AG04449 (cell line): ENCODE measurements around the gene CDH8.

ENCODE experiments used
- CTCF ChIA-PET: fragments of 350-600 bp; formaldehyde crosslinking; extraction: SDS; loops from one replicate; lab custom pipeline; 2021; ENCODE audit warnings: antibody characterized with exemption; lab: Yijun Ruan, JAX
- POLR2A ChIA-PET: fragments of 400-600, 350-600 bp; formaldehyde crosslinking; extraction: SDS; loops from one replicate; lab custom pipeline; 2020; ENCODE audit warnings: antibody characterized with exemption, inconsistent platforms; lab: Yijun Ruan, JAX
- DNase-seq: peaks from one replicate; pipeline ENCODE4 v3.0.0-alpha.2; 2010; ENCODE audit warnings: low read depth, low spot score
- H3K4me3 ChIP-seq: 2 replicates; pipeline ENCODE4 v1.5.1; 2011; ENCODE audit warnings: low read depth, mild to moderate bottlenecking, control low read depth, low read length
- TF ChIP-seq, protein P1 (sequence below): IDR thresholded peaks from one replicate; pipeline ENCODE4 v1.5.1; 2011; ENCODE audit warnings: mild to moderate bottlenecking, moderate library complexity, low read length, control low read depth, inconsistent platforms; ENCODE audit not compliant: insufficient read depth; ENCODE audit errors: missing control alignments

CDH8 gene

DNA sequence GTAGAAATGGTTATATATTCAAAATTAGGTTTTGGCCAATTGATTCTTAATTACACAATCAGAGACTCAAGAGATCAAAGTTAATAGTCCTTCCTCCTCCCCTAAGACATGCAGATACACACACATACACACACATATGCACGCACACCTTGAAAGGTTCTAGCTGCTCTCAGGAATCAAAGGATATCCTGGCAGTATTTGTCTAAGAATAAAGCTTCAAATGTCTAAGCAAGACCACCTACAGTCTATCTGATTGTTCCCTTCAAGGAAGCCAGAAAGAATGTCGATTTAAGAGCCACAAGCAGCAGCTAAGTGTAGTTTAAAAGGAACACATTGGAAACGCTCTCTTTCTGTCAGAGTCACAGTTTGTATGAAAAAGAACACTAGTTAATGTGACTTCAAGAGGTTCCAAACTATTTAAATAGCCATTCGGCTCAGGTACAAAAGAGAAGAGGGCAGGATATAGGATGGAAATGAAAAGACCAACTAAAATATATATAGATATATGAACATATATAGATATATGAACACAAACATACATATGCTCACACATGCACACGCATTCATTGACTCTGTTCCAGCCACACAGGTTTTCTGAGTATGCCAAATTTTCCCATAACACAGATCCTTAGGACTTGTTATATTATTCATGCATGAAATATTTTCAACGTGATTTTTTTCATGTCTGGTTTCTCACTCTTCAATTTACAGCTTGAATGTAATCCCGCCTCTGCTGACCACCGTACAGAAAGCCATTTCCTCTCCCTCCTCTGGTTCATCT lies 79.0 kb downstream of the CDH8 start:
- CTCF ChIA-PET, result no interaction called here
- no peak overlapping the region for H3K4me3 ChIP-seq
- TF ChIP-seq, protein P1, sequence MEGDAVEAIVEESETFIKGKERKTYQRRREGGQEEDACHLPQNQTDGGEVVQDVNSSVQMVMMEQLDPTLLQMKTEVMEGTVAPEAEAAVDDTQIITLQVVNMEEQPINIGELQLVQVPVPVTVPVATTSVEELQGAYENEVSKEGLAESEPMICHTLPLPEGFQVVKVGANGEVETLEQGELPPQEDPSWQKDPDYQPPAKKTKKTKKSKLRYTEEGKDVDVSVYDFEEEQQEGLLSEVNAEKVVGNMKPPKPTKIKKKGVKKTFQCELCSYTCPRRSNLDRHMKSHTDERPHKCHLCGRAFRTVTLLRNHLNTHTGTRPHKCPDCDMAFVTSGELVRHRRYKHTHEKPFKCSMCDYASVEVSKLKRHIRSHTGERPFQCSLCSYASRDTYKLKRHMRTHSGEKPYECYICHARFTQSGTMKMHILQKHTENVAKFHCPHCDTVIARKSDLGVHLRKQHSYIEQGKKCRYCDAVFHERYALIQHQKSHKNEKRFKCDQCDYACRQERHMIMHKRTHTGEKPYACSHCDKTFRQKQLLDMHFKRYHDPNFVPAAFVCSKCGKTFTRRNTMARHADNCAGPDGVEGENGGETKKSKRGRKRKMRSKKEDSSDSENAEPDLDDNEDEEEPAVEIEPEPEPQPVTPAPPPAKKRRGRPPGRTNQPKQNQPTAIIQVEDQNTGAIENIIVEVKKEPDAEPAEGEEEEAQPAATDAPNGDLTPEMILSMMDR, result no peak
- DNase-seq, result no peak
- POLR2A ChIA-PET, result no interaction called here

DNA sequence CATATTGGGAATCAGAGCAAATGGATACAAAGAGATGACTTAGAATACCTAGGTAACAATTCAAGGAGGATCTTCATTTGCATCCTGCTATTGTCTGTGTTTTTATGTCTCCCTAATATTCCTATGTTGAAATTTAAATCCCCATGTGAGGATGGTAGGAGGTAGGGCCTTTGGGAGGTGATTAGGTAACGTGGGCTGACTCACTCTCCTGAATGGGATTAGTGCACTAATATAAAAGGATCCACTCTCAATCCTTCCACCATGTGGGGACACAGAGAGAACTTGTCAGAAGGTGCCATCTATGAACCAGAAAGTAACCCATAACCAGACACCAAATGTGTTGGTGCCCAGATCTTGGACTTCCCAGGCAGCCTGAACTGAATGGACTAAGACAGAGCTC lies 83.4 kb downstream of the CDH8 start:
- DNase-seq, result no peak
- TF ChIP-seq, protein P1, result no peak
- ChIA-PET CTCF (no interaction called here), POLR2A (no interaction called here)
- H3K4me3 ChIP-seq, result no peak overlapping the region

DNA sequence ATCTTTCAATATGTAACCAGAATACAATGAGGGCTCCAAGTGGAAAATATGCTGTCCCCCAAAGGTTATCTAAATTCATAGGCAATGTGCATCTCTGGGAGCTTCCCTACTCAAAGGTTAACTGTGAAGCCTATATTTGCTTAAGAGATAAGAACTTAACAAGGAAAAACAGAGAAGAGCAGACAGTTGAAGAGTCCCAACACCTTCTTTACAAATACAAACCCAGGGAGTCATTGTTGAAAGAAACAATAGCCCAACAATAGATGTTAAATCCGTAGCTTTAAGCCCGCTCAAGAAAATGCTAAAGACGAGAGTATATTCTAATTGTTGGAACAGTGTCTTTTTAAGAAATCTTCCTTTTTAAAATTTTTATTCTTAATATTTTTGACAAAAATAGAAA lies 87.8 kb downstream of the CDH8 start:
- no peak for DNase-seq
- TF ChIP-seq, protein P1, result no peak
- POLR2A ChIA-PET, result no interaction called here
- CTCF ChIA-PET, result no interaction called here
- no peak overlapping the region for H3K4me3 ChIP-seq

DNA sequence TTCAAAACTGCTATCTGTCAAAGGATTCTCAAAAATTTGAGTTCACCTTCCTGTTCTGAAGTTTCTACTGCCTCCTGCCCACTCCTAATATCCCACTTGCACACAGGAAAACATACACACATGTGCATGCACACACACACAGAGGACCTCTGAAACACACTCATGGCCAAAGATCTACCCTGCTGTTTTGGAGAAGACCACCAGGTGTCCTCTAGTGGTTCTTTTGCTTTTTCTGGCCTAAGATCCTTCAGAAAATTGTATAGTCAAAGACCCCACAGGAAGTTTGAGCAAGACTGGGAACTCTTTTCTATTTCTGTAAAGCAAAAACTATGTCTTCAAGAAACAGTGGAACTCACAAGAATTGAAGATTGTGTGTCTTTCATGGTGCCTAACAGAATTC lies 90.2 kb downstream of the CDH8 start:
- ChIA-PET POLR2A (no interaction called here), CTCF (no interaction called here)
- DNase-seq, result no peak

GRCh38 chr16:61945511-61945910 lies 90.7 kb downstream of the CDH8 start:
- no peak overlapping the region for H3K4me3 ChIP-seq
- CTCF ChIA-PET, result no interaction called here
- TF ChIP-seq, protein P1, result no peak
- POLR2A ChIA-PET, result no interaction called here
- no peak for DNase-seq

More for the DNA sequence above, 90.2 kb downstream of the CDH8 start:
- TF ChIP-seq, protein P1, result no peak
- H3K4me3 ChIP-seq, result no peak overlapping the region

GRCh38 chr16:61944004-61944403 lies 92.2 kb downstream of the CDH8 start:
- H3K4me3 ChIP-seq, result no peak overlapping the region
- ChIA-PET CTCF (interaction anchor here (1.1 kb wide), 1 partner anchor 8 kb away, joined by 4 read pairs; no protein-coding TSS in a partner anchor), POLR2A (no interaction called here)
- no peak for DNase-seq
- TF ChIP-seq, protein P1, result no peak
